GM23338 (cell line): ENCODE measurements around the gene GIMAP6.

ENCODE experiments used
- CREB1 ChIP-seq: fragments of 250-450 bp; sonication (Bioruptor Pico); IDR thresholded peaks from 2 replicates; pipeline ENCODE4 v1.5.0; 2020; ENCODE audit warnings: low read depth, mild to moderate bottlenecking, moderate library complexity
- ETS1 ChIP-seq: IDR thresholded peaks from 2 replicates; pipeline ENCODE4 v1.6.1; 2016; ENCODE audit warnings: antibody characterized with exemption
- EZH2 ChIP-seq: fragments of 200-600 bp; sonication (generic); IDR thresholded peaks from one replicate; pipeline ENCODE4 v1.8.0; 2017; ENCODE audit warnings: antibody characterized with exemption, mild to moderate bottlenecking, low read depth; ENCODE audit not compliant: unreplicated experiment
- EZH2phosphoT487 ChIP-seq: fragments of 200-600 bp; sonication (generic); IDR thresholded peaks from one replicate; pipeline ENCODE4 v1.8.1; 2018; ENCODE audit warnings: antibody characterized with exemption; ENCODE audit not compliant: unreplicated experiment
- JUNB ChIP-seq: IDR thresholded peaks from one replicate; pipeline ENCODE4 v1.6.1; 2016; ENCODE audit warnings: antibody characterized with exemption; ENCODE audit not compliant: unreplicated experiment
- NANOG ChIP-seq: IDR thresholded peaks from 2 replicates; pipeline ENCODE4 v1.6.1; 2016; ENCODE audit warnings: antibody characterized with exemption, borderline replicate concordance
- POLR2AphosphoS5 ChIP-seq: IDR thresholded peaks from 2 replicates; pipeline ENCODE4 v1.6.1; 2016; ENCODE audit warnings: antibody characterized with exemption, low read depth
- STAT1 ChIP-seq: IDR thresholded peaks from one replicate; pipeline ENCODE4 v1.6.1; 2016; ENCODE audit warnings: antibody characterized with exemption; ENCODE audit not compliant: unreplicated experiment
- ZNF114 ChIP-seq: fragments of 250-450 bp; sonication (Bioruptor Pico); IDR thresholded peaks from 2 replicates; pipeline ENCODE4 v1.5.0; 2020; ENCODE audit warnings: mild to moderate bottlenecking, moderate library complexity
- ZNF331 ChIP-seq: fragments of 250-450 bp; sonication (Bioruptor Pico); IDR thresholded peaks from 2 replicates; pipeline ENCODE4 v1.5.0; 2020; ENCODE audit warnings: low read depth, mild to moderate bottlenecking, moderate library complexity
- TF ChIP-seq, protein P1 (sequence below), 2 experiments: fragments of 200-600 bp in 1 of 2; sonication (generic) in 1 of 2; conservative IDR thresholded peaks; 2 replicates each; pipeline versions ENCODE4 v1.5.1 to v1.6.1; 2016 to 2017; ENCODE audit warnings: antibody characterized with exemption in 2 of 2, low read depth in 2 of 2, mild to moderate bottlenecking in 2 of 2, moderate library complexity in 1 of 2
- TF ChIP-seq, protein P2 (sequence below): IDR thresholded peaks from one replicate; pipeline ENCODE4 v1.6.1; 2018; ENCODE audit warnings: antibody characterized with exemption; ENCODE audit not compliant: unreplicated experiment

- TF ChIP-seq, protein P1, sequence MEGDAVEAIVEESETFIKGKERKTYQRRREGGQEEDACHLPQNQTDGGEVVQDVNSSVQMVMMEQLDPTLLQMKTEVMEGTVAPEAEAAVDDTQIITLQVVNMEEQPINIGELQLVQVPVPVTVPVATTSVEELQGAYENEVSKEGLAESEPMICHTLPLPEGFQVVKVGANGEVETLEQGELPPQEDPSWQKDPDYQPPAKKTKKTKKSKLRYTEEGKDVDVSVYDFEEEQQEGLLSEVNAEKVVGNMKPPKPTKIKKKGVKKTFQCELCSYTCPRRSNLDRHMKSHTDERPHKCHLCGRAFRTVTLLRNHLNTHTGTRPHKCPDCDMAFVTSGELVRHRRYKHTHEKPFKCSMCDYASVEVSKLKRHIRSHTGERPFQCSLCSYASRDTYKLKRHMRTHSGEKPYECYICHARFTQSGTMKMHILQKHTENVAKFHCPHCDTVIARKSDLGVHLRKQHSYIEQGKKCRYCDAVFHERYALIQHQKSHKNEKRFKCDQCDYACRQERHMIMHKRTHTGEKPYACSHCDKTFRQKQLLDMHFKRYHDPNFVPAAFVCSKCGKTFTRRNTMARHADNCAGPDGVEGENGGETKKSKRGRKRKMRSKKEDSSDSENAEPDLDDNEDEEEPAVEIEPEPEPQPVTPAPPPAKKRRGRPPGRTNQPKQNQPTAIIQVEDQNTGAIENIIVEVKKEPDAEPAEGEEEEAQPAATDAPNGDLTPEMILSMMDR (conservative IDR thresholded peaks at IDR 0.05; ENCODE audit: low read depth in 2 of 2) = no peak
- no peak for TF ChIP-seq POLR2AphosphoS5
- TF ChIP-seq EZH2 = no peak
- no peak for TF ChIP-seq CREB1 (CRISPR knock-in tag)
- TF ChIP-seq ZNF331 (CRISPR knock-in tag) = no peak
- TF ChIP-seq, protein P2, sequence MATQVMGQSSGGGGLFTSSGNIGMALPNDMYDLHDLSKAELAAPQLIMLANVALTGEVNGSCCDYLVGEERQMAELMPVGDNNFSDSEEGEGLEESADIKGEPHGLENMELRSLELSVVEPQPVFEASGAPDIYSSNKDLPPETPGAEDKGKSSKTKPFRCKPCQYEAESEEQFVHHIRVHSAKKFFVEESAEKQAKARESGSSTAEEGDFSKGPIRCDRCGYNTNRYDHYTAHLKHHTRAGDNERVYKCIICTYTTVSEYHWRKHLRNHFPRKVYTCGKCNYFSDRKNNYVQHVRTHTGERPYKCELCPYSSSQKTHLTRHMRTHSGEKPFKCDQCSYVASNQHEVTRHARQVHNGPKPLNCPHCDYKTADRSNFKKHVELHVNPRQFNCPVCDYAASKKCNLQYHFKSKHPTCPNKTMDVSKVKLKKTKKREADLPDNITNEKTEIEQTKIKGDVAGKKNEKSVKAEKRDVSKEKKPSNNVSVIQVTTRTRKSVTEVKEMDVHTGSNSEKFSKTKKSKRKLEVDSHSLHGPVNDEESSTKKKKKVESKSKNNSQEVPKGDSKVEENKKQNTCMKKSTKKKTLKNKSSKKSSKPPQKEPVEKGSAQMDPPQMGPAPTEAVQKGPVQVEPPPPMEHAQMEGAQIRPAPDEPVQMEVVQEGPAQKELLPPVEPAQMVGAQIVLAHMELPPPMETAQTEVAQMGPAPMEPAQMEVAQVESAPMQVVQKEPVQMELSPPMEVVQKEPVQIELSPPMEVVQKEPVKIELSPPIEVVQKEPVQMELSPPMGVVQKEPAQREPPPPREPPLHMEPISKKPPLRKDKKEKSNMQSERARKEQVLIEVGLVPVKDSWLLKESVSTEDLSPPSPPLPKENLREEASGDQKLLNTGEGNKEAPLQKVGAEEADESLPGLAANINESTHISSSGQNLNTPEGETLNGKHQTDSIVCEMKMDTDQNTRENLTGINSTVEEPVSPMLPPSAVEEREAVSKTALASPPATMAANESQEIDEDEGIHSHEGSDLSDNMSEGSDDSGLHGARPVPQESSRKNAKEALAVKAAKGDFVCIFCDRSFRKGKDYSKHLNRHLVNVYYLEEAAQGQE = no peak
- no peak for TF ChIP-seq JUNB
- no peak for TF ChIP-seq ETS1
- TF ChIP-seq ZNF114 (CRISPR knock-in tag) = no peak
- TF ChIP-seq EZH2phosphoT487 = no peak
- no peak for TF ChIP-seq STAT1
- no peak for TF ChIP-seq NANOG
Observed at GRCh38 chr7:150642926-150643325, 10.7 kb upstream of the GIMAP6 start.
